Breast epithelium (tissue), 3 donors: Measurements from ENCODE around the gene NEGR1.

ENCODE experiments used
- CTCF ChIP-seq, 3 donors: fragments of 450-650 bp; IDR thresholded peaks; one replicate each; pipeline ENCODE4 v1.5.1; 2016 to 2017; ENCODE audit warnings: antibody characterized with exemption in 3 of 3, mild to moderate bottlenecking in 3 of 3, moderate library complexity in 3 of 3
- POLR2A ChIP-seq: fragments of 450-650 bp; IDR thresholded peaks from one replicate; pipeline ENCODE4 v1.6.1; 2016; ENCODE audit warnings: antibody characterized with exemption, mild to moderate bottlenecking, moderate library complexity

DNA sequence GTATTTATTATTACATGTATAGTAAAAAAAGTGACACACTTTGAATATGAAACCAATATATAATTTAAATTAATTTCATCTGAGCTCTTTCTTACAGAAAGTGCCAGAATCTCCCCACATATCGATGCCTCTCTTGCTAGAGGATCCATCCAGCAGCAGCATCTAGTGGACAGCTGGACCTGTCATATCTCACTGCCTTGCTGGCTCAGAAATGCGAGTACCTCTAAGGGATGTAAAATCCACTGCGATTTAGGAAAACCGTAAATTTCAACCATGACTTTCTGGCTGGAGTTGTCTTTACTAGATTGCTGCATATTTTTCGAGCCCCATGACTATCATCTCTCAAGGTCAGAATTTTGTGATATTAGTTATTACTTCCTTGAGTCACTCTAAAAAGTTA, 333.8 kb downstream of the NEGR1 start:
- TF ChIP-seq CTCF (IDR thresholded peaks at IDR 0.05) (no peak), POLR2A (no peak)
